ENCODE data around the gene PLAC1.

GRCh38 chrX:134642386-134642785 is 15.9 kb downstream of the PLAC1 start:
- TF ChIP-seq CTCF (conservative IDR thresholded peaks at IDR 0.05; ENCODE audit: low read depth in 2 of 2) (no peak), EZH2 (IDR thresholded peaks at IDR 0.05; ENCODE audit: low read depth, unreplicated experiment) (no peak), POLR2AphosphoS5 (IDR thresholded peaks at IDR 0.05; ENCODE audit: low read depth) (no peak), EZH2phosphoT487 (IDR thresholded peaks at IDR 0.05; ENCODE audit: unreplicated experiment) (no peak), REST (IDR thresholded peaks at IDR 0.05; ENCODE audit: unreplicated experiment) (no peak), CREB1 (CRISPR knock-in tag; IDR thresholded peaks at IDR 0.05; ENCODE audit: low read depth) (no peak), ZNF114 (CRISPR knock-in tag; IDR thresholded peaks at IDR 0.05) (no peak), JUNB (IDR thresholded peaks at IDR 0.05; ENCODE audit: unreplicated experiment) (no peak)
